HUDEP-2 (cell line): Measurements from ENCODE around the gene NPHP4.

Source experiments
- DNase-seq, 76 experiments: peaks; one replicate each; lab custom pipeline; 2025; ENCODE audit not compliant: unreplicated experiment in 76 of 76; lab: John Stamatoyannopoulos, UW

The NPHP4 gene

DNA sequence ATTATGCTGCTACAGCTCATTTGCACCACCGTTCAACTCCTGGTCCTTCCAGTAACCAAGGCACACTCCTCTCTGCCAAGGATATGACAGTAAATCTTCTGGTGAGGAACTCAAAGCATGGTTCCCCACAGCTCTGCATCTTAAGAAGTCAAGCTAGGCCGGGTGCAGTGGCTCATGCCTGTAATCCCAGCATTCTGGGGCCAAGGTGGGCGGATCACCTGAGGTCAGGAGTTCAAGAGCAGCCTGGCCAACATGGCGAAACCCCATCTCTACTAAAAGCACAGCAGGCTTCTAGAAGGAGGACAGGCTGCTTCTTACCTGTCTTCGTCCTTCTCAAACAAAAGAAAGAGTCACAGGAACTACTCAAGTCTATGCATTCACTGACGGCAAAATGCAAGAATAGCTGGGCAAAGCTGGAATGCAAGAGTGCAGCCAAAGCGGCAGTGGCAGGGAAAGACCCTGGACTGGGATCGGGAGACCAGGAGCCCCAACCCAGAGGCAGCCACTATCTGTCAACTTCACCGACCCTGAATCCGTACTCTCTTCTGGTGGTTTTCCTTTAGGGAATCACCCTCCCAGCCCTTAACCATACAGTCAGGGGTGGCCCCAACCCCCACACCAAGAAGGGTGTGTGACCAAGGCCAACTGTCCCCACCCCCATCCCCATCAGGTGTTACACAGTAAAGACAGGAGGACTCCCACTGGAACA, 75.5 kb downstream of the NPHP4 start:
- DNase-seq = no peak

DNA sequence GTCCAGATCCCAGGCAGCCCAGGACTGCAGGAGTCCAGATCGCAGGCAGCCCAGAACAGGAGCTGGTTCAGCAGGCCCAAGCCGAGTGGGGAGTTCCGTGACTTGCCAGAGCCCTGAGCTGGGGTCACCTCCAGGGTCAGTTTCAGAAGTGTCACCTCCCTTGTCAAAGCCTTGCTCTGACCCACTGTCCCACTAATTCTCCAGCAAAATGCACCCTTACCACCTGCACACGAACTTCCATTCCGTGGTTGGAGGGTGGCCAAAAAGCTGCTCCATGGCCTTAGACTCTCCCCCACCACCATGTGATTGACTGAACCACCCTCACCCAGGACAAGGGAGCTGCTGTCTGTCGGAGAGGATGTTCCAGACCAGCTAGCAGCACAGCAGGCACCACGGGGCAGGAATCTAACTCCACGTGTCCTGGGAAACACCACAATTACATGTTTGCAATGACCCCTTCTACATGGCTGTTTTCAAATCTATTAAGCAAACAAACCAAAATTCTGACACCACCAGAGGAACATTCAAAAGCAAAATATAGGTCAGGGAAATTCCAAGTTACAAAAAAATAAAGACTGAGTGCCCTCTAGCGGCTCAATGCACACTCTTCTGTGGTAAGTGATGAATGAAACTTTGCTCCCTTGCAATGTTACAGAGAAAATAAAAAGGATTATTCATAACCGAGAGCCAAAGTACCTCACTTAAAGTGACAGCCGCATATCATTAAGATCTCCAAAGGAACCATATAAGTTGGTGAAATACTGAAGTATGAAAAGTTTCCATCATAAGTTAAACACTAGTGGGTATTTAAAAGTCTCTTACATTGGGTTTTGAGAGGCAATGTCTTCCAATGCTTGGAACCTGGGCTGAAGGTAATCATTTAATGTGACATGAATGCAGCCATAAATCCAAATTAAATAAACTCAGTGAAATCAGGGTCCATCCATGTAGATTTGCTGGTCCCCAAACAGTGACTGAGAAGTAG, 76.3 kb downstream of the NPHP4 start:
- peak in 6 of 76 experiments; percentile 1 to 24 (median 2) for DNase-seq

- no peak for DNase-seq
These were observed 77.4 kb downstream of the NPHP4 start for GRCh38 chr1:5914676-5915365.

- DNase-seq = no peak
These were observed 78.3 kb downstream of the NPHP4 start for GRCh38 chr1:5913876-5914275.

- DNase-seq = no peak
These were observed 79.0 kb downstream of the NPHP4 start for GRCh38 chr1:5913078-5913845.

- DNase-seq = no peak
These were observed 80.4 kb downstream of the NPHP4 start for GRCh38 chr1:5911871-5912271.

GRCh38 chr1:5911157-5911556, 81.1 kb downstream of the NPHP4 start:
- no peak for DNase-seq

- no peak for DNase-seq
These were observed 81.6 kb downstream of the NPHP4 start for GRCh38 chr1:5910666-5911065.

DNA sequence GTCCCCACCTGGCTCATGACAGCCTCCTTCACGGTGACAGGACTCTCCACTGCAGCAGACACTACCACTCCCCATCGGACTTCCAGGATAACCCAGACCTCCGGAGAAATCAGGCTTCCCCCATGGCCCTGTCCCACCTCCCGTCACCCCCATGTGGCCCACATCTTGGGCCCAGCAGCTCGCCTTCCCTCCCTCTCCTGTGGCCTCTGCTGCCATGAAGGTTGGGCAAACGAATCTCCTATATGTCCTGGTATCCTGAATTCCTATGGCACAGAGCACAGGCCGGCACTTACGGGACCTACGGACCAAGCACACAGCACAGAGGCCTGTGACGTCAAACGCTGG, 82.0 kb downstream of the NPHP4 start:
- no peak for DNase-seq

- DNase-seq = no peak
These were observed 82.5 kb downstream of the NPHP4 start for GRCh38 chr1:5909576-5910275.

DNA sequence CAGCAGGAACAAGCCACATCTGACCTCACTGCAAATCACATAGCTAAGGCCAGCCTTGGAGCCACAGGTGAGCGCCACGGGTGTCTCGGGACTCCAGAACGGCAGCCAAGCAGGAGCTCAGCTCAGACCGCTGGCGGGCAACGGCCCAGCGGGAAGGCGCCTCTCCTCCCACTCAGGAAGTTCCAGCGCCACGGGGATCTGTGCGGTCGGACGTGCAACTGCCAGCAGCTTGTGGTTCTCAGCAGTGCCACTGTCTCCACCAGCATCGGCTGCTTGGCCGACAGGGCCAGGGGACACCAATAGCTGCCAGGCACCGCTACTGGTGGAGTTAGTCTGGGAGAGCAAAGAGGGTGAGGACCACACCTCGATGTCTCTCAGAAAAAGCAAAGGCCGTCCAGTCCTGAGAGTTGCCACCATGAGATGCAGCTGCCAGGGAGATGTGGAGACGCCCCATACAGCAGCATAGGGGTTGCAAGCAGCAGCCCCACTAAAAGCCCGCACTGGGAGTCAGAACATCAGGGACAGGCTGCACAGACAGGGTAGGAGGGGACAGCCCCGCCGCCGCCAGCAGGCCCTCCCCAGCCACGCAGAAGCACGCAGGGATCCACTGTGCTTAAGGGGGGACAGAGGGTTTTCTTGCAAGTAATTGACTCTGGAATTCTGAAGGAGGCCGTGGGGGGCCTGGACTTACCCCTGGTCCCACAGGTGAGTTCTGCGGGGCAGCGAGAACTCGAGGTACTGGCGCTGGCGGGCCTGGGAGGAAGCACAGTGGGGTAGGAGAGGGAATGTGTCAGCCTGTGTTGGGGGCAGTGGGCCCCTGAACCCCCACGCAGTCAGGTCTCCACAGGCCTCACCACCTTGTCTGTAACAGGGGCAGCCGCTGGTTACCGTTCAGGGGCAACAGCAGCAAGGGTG, 83.5 kb downstream of the NPHP4 start:
- DNase-seq = no peak

DNA sequence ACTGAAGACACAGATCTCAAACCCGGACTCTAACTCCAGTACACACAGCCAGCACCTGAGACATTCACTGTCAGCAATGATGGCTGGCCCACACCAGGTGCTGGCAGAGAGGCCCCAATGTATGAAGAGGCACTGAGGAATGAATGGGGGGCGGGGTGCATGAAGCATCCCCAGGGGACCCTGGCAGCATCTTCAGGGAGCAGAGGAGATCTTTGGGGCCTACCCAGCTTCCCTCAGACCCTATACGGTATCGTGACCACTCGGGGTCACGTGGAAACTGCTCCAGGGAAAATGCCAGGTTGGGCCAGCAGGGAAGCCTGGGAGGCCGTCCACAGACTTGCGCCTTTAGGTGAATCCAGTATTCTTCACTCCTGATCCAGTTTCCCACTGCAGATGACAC, 84.3 kb downstream of the NPHP4 start:
- DNase-seq = no peak

GRCh38 chr1:5907386-5907785, 84.8 kb downstream of the NPHP4 start:
- no peak for DNase-seq

GRCh38 chr1:5906966-5907365, 85.3 kb downstream of the NPHP4 start:
- DNase-seq = no peak

- no peak for DNase-seq
These were observed 86.1 kb downstream of the NPHP4 start for GRCh38 chr1:5906116-5906515.

DNA sequence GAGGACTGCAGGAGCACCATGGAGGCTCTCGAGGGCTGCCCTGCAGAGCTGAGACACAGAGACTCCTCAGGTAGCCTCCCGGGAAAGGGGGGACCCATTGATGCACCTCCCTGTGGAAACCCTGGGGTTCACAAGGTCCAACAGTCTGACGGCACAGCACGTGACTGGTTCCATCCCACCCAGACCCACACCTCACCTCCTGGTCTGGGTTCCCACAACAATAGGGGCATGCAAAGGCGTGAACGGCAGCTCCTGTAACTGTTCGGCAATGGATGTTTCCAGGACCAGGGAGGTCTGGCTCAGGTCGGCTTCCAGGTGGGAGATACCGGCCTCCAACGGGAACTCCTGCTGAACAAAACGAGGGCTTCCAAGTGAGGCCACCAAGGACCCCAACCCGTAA, 86.8 kb downstream of the NPHP4 start:
- no peak for DNase-seq

GRCh38 chr1:5904551-5904950, 87.7 kb downstream of the NPHP4 start:
- no peak for DNase-seq

DNA sequence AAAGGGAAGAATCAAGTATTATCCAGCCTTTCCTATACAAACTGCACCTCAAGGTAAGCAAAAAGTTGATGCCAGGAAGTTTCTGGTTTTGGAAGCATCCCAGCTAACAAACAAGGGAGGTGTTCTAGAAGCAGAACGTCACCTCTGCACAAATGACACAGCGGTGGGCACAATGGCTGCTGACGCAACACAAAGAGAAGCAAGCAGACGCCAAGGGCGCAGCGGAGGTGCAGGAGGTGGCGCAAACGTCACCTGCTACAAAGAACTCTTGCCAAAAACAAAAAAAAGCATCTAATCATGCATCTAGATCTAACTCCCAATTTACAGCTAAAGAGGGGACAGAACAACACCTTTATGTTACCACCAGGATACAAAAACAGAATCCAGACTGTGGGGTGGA, 88.5 kb downstream of the NPHP4 start:
- DNase-seq = no peak

- DNase-seq = no peak
These were observed 89.2 kb downstream of the NPHP4 start for GRCh38 chr1:5903031-5903430.
